GM19043 (cell line): Measurements from ENCODE around the gene DNAAF6.
"Not testable (repeated sequence)": the region's sequence is repeated elsewhere in the genome, so short reads cannot be mapped to it uniquely, and the experiment has no call there.

Experiments used
- ATAC-seq: cut with Tn5 transposase; IDR thresholded peaks from one replicate; pipeline ENCODE4 v1.9.1; 2021; ENCODE audit warnings: low read depth; ENCODE audit not compliant: unreplicated experiment

The DNAAF6 gene

GRCh38 chrX:107205770-107206696, at the start of gene DNAAF6, which contains the start of gene NUP62CL:
Gene DNAAF6 (plus strand): TSS chrX:107206611. CDS start chrX:107212876, 6,265 bp downstream.
Gene NUP62CL (minus strand): TSS chrX:107206433. CDS start chrX:107175146, 31,287 bp downstream.
- ATAC-seq = peak; percentile 91

DNA sequence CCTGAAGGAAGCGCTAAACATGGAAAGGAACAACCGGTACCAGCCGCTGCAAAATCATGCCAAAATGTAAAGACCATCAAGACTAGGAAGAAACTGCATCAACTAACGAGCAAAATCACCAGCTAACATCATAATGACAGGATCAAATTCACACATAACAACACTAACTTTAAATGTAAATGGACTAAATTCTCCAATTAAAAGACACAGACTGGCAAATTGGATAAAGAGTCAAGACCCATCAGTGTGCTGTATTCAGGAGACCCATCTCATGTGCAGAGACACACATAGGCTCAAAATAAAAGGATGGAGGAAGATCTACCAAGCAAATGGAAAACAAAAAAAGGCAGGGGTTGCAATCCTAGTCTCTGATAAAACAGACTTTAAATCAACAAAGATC, 48.8 kb upstream of the DNAAF6 start:
- ATAC-seq = not testable (repeated sequence)

- ATAC-seq = no peak
These were observed 39.1 kb upstream of the DNAAF6 start for GRCh38 chrX:107167163-107167921.

DNA sequence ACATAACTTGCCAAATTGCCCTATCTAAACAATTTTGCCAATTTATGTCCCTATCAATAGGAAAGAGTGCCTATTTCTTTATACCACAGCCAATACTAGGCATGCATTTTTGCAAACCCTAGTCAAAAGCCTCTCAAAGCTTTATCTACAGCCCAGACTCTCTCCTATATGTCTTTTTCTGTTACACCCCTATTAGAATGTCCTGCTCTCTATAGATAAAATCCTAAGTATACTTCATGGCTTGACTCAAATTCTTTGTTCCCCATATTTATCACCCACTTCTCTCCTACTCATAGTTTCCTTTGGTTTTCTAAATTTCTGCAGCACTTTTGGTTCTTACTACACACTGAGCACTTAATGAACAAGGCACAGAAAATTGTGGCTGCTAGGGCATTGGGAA, 38.2 kb upstream of the DNAAF6 start:
- no peak for ATAC-seq

DNA sequence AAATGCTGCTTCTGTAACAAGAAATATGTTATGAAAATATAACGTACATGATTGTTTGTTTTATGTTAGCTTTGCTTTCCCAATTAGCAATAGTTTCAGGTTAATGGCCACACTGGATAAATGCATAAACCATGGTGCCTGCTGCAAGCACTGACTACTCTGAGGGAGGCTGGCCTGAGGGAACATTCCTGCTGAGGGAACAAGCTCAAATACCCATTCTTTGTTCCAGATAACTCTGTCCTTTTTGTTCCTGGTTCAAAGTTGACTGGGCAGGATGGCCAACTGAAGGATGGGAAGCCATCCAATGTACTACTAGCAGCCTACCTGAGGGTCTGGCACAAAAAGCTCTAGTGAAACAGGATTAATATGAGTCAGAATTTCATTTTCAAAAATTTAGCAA, 37.7 kb upstream of the DNAAF6 start:
- ATAC-seq = no peak

DNA sequence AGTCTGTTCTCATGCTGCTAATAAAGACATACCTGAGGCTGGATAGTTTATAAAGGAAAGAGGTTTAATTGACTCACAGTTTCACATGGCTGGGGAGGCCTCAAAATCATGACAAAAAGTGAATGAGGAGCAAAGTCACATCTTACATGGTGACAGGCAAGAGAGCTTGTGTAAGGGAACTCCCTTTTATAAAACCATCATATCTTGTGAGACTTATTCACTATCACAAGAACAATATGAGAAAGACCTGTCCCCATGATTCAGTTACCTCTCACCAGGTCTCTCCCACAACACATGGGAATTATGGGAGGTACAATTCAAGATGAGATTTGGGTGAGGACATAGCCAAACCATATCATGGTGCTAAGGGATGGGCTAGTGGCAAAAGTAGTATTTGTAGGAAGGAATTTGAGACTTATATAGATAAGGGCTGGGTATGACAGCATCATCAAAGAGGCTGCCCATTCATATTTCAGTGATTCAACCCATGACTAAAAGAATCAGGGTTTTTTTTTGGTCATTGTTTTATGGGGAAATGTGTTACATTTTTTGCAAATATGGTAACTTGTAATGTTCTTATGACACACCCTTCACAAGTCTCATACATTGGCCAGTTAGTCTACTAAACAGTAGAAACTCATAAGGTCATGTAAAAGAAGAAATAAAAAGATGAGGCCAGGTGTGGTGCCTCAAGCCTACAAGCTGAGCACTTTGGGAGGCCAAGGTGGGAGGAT, 34.9 kb upstream of the DNAAF6 start:
- ATAC-seq = no peak

DNA sequence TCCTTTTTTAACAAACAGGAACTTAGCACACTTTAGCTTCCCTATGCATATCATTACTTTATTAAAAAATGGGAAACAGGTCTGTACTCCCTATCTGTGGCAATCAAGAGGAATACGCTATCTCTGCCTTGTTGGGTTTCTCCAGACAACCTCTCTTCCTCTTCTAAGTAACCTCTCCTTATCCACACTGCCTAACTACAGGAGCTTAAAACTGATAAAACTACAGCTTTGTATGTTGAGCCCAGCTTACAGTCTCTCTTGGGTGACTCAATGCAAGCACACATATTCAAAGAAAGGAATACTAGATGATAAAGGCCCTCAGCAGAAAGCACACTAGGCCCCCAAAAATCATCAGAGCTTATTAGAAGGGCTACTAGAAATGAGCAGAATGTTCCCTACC, 9.1 kb upstream of the DNAAF6 start:
- no peak for ATAC-seq

DNA sequence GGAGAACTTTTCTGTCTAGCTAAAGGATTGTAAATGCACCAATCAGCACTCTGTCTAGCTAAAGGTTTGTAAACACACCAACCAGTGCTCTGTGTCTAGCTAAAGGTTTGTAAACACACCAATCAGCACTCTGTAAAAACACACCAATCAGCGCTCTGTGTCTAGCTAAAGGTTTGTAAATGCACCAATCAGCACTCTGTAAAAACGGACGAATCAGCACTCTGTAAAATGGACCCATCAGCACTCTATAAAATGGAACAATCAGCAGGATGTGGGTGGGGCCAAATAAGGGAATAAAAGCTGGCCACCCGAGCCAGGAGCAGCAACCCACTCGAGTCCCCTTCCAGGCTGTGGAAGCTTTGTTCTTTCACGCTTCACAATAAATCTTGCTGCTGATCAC, 8.3 kb upstream of the DNAAF6 start:
- not testable (repeated sequence) for ATAC-seq

- no peak for ATAC-seq
These were observed 6.9 kb upstream of the DNAAF6 start for GRCh38 chrX:107199491-107199890.

DNA sequence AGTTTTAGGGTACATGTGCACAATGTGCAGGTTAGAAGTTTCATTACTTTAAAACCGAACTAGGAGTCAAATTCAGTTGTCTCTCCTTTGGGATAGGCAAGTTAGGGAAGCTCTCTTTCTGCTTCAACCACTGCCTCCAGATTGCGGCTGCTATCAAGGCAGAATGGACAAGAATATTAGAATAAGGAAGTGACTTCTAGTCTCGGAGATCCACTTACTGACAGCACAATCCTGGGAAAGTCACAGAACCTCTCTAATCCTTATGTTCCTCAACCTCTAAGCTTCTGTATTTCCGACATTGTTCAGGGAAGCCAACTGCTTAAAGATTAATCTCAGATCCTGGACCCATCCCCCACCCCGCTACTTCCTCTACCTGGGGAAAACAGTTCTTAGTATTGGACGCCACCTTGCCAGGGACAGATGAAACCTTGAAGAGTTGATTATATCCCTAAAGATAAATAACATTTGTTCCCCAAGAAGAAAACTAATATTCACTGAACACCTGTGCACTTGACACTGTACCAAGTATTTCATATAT, 2.3 kb upstream of the DNAAF6 start:
- no peak for ATAC-seq

DNA sequence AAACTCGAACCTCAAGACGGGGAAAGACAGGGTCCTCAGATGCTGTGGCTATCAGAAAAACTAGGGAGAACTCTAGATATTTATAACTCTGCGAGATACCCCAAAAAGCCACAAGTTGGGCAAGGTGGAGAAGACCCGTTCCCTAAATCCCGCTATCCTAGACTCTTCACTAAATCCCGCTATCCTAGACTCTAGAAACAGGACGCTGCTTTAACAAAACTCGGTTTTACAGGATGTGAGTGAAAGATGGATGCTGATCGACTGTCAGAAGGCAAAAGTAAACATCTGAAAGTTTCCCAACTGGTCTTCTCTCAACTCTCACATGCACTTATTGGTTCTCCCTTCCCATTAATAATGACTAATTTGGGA, 270 bp downstream of the DNAAF6 start:
- ATAC-seq = no peak

GRCh38 chrX:107207089-107207488, 678 bp downstream of the DNAAF6 start:
- ATAC-seq = no peak

- no peak for ATAC-seq
These were observed 1.5 kb downstream of the DNAAF6 start for GRCh38 chrX:107207943-107208342.

- ATAC-seq = no peak
These were observed 7.1 kb downstream of the DNAAF6 start for GRCh38 chrX:107213477-107213876.

DNA sequence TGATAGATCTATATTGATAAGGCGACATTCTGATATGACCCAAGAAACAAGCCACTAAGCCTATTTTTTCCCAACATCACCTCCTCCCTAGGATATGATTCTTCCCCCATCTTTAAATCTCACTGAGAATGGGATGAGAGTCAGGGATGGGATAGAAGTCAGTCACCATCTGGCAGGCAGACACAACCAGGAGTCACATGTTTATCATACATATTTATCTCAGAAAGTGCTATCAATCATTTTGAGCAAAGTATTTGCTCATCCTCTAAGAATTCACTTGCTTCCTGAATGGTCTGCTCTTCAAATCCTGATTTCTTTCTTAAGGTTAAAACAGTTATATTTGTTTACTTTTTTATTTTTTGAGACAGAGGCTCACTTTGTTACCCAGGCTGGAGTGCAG, 20.3 kb downstream of the DNAAF6 start:
- ATAC-seq = no peak

DNA sequence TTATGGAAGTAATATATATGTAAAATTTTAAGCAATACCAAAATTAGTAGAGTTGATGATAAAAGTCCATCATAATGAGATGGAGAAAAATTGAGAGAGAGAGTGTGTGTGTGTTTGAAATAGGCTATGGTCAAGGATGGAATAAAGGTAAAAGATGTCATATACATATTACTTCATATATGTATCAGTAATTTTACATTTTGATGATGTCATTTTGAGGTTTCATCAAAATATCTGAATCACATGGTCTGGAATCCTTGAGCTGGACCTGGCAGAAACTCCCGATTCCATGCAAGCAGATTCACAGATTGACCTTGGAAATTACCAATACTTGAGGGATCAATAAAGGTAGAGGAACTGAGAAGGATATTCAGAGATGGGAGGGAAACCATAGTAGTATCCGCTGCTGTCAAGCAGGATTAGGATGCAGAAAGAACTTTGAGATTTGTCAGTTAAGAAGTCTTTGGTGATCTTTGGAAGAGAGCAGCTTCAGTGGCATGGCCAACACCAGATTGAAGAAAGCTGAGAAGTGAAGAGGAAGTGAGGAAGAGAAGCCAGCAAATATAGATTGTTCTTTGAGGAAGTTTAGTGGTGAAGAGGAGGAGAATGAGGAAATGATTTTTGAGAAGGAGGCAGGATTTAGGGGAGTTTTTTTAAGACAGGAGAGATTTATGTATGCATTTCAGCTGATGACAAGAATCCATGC, 21.5 kb downstream of the DNAAF6 start:
- ATAC-seq = no peak

DNA sequence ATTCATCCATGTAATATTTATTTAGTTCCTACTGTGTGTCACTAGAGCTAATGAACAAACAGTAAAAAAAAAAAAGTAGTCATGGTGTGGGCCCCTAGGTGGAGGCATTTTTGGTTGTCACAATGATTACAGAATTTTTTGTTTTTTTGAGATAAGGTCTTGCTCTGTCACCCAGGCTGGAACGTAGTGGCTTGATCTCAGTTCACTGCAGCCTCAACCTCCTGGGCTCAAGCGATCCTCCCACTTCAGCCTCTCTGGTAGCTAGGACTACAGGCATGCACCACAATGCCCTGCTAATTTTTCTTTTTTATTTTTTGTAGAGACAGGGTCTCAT, 22.0 kb downstream of the DNAAF6 start:
- no peak for ATAC-seq

- ATAC-seq = no peak
These were observed 66.1 kb downstream of the DNAAF6 start for GRCh38 chrX:107272431-107272921.

GRCh38 chrX:107273795-107274194, 67.4 kb downstream of the DNAAF6 start:
- no peak for ATAC-seq

GRCh38 chrX:107288676-107289075, 82.3 kb downstream of the DNAAF6 start:
- ATAC-seq = no peak
